Measurements from ENCODE around the gene TGM1.

Gene TGM1

GRCh38 chr14:24270537-24271133 is 7.7 kb upstream of the TGM1 start:
- FAIRE-seq = no peak

DNA sequence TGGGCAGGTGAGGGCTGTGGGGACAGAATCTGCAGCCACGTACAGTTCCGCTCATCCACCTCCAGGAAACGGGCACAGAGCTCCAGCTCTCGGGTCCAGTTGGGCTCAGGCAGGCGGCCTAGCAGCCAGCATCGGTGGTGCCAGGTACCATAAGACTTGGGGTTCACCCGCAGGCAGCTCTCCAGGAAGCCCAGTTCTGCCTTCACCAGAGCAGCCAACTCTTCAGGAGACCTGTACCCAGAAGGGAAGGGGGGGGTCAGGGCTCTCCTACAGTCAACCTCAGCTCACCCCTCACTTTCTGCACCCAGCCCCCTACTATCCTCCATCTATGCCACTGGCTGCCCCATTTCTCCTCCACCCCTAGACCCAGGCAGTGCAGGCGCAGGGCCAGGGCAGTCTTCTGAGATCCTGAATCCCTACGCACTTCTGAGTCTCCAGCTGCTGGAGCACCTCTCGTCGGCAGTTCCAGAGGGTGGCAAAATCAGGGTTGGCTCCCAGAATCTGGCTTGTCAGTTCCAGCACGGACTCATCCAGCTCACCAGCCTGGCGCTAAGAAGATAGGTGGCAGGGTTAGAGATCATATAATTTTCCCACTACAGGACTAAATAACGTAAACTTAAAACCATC is 7.0 kb upstream of the TGM1 start:
- FAIRE-seq = no peak

GRCh38 chr14:24269368-24269767 is 6.4 kb upstream of the TGM1 start:
- FAIRE-seq = no peak

GRCh38 chr14:24268225-24268624 is 5.2 kb upstream of the TGM1 start:
- no peak for FAIRE-seq

DNA sequence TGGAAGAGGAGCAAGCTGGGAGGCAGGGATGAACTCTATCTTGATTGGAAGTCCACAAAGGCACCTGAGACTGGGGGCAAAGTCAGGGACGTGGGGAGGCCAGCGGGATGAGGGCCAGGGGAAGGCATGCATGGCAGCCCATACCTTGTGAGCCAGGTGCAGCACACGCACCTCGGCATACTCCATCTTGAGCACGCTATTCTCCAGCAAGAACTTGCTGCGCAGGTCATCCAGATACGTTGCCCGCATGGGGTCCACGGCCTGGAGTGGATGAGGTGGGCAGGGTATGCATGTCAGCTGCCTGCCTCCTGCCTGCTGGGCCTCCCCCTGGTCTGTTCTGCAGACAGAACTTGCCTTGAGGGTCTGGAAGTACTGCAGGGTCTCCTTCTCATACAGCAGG is 4.5 kb upstream of the TGM1 start:
- no peak for FAIRE-seq

DNA sequence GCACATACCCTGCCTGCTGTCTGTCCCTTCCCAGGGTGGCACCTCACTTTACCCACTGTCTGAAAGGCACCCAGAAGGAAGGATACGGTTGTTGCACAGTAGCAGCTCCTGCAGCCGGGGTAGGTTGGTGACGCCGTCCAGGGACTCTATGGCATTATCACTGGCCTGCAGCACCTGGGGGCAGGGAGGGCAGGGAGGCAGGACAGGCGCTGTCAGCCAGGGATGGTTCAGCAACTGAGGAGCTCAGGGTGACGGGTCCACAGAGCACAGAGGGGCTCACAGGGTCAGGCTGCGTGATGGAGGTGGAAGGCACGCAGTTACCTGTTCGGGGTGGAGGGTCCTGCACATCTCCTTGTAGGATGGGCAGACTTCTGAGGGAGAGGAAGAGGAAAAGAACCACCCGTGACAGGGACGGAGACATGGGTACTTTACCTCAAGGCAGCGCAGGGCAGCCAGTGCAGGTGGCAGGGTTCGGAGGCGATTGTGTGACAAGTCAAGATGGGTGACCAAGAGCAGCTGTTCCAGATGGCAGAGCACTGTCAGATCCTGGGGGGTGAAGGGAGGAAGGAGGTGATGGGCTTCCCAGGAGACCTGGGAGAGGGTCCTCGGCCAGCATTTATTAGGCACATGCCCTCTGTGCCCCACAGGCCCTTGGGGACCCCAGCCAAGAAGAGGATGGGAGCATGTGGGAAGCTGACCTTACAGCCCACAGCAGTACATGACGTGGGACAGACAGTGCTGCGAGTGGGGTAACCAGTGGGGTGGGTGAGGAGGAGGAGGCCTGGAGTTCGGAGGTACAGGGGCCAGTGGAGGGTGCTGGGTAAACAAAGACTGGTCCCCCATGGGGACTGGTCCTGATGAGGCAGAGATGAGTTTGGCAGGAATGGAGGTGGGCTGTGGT is 3.6 kb upstream of the TGM1 start:
- no peak for FAIRE-seq

- no peak for FAIRE-seq
Measured at GRCh38 chr14:24264298-24264697, 1.3 kb upstream of the TGM1 start.

GRCh38 chr14:24263848-24264247 is 871 bp upstream of the TGM1 start:
- no peak for FAIRE-seq

- FAIRE-seq = no peak
Measured at GRCh38 chr14:24261969-24262327, 1.0 kb downstream of the TGM1 start.

- FAIRE-seq = no peak
Measured at GRCh38 chr14:24261256-24261968, 1.6 kb downstream of the TGM1 start.

- FAIRE-seq = no peak
Measured at GRCh38 chr14:24260780-24261157, 2.2 kb downstream of the TGM1 start.

GRCh38 chr14:24260026-24260779 is 2.8 kb downstream of the TGM1 start:
- no peak for FAIRE-seq

DNA sequence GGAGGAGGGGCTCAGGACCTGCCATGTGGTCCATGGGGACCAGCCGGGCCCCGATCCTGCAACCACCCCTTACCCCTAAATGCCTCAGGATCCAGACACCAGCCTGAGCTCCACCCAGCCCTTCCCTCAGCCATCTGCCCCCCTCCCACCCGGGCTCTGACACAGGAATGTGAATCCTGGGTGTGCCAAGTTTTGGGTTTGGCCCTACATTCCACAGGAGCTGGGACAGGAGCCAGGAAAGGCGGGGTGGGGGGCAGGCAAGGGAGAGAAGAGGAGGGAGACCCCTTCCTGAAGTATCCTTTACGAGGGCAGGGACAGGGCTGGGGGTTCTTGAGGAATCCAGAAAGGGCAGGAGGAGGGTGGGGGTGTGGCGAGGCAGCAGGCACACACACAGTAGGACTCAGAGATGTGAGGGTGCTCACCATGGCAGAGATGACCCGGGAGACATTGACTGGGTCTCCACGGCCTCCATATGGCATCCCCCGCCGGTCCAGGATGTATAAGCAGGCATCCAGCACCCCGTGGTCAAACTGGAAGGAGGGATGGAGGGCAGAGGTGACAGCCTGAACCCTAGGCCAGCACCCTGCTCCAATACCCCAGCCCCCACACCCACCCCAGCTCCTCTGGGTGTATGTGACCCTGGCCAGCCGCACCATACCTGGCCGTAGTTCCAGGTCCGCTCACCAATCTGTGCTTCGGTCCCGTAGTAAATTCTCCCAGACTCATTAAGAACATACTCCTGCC is 3.5 kb downstream of the TGM1 start:
- FAIRE-seq = no peak

DNA sequence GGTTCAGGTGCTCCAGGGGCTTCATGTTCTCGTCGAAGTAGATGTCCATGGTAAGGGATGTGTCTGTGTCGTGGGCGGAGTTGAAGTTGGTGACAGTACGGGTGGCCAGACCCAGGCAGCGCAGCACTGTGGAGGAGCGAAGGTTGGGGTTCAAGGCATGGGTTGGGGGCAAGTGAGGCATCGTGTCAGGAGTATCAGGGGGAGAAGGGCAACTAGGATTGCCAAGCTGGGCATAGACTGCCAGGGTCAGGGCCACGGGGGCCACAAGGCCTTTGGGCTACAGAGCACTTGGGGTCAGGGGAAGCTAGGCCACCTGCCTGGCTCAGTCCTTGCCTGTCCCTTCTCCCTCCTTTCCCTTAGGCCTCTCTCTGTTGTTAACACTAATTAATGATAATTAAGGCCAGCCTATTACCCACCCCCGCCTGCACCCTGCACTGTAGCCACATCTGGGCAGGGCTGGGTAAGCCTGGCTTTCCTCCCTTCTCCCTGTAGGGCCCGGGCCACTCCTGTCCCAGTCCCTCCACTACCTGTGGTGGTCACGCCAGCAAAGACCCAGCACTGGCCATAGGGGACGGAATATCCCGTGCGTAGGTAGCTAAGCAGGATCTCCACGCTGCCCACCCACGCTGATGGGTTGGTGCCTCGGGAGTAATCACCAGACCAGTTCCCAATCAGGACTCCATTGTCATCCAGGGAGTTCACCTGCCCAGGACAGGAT is 4.3 kb downstream of the TGM1 start:
- no peak for FAIRE-seq

DNA sequence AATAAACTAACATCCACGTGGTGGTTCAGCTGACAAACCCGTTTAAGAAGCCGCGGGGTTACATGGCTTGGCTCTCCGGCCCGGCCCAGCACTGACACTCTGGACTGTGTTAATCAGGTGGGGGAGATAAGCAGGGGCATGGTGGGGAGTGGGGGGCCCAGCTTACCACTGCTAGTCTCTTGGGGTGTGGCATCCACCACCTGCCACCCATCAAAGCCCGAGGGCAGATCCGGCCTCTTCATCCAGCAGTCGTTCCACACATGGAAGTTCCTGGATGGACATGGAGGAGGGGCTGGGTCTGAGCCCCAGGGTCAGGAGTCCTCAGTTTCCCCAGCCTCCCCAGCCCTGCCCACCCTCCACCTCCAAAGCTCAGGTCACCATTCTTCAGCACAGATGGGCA is 4.9 kb downstream of the TGM1 start:
- FAIRE-seq = no peak

GRCh38 chr14:24256960-24257359 is 6.0 kb downstream of the TGM1 start:
- FAIRE-seq = no peak

DNA sequence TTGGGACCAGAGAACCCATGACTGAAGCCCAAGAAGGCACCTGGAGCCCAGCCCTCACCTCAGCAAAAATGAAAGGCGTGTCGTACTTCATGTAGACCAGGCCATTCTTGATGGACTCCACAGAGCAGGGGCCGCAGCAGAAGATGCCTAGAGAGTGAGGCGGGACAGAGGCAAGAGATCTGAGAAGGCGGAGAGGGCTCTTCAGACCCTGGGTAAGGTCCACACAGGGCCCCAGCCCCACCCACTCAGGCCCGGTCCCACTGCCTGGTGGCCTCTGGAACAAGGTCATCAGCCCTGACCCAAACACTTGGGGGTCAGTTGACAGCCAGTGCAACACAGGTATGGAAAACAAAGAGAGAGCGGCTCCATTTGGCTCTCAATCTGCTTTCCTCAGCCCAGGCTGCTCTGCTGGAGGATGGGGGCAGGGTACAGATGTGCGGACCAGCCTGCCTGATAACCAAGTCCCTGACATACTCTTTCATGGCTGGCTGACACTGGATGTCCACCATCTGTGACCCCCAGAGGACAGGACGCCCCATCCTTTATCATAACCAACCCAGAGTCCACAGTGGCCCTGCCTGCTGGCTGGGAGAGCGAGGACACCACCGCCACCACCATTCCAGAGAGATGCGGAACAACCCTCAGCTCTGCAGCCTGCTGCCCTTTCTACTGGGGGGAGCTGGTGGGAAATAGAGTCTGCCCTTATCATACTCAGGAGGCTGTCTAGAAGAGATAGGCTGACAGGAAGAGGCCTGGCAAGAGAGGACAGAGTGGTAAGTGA is 6.9 kb downstream of the TGM1 start:
- FAIRE-seq = no peak

GRCh38 chr14:24255438-24255837 is 7.5 kb downstream of the TGM1 start:
- FAIRE-seq = no peak

DNA sequence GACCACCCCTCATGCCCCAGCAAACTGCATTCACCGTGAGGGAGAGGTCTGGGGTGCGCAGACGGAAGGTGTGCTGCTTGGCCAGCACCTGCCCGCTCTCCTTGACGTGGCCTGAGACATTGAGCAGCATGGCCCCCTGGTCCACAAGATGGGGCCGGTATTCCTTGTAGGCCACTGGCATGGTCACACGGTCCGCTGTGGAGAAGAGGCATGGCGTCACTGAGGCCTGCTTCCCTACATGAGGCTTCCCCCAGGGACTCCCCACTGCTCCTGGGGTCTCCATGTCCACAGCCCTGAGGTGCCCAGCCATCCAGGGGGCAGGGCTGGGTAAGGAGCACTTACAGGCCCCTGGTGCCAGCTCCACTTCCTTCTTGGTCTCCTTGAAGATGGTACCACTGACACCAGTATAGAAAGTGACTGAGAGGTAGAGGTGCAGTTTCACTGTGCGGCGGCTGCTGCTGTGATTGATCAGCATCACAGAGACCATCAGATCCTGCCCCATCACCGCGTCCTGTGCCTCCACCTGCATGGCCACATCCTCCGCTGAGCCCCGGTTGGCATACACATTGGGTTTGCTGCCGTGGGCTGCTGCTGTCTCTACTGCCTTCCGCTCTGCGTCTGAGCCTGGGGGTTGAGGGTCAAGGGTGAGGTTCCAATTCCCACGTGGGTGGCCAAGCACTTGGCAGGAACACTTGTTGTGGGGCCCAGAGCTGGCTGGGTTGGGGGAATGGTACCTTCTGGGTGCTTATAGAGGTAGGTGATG is 8.2 kb downstream of the TGM1 start:
- FAIRE-seq = no peak

DNA sequence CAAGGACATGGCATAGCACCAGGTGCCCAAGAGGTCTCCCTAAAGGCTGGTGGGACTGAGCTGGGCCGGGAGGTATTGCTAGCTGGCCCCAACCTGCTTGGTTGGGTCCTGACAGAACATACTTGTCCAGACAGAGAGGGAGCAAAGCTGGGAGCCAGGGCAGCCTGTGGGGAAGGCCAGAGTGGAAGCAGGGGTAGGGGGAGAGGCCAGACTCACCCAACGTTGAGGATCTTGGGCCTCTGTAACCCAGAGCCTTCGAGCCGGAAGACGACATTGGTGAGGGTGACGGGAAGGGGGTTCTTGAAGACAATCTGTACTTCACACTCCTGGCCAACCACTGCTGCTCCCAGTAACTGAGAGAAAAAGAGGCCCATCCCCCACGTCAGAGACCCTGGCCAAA is 9.0 kb downstream of the TGM1 start:
- FAIRE-seq = no peak
